GM12878 (cell line): Measurements from ENCODE around the gene MDN1. TPM values are rescaled to one million over a fixed set of nuclear protein-coding genes. Genes with fewer than 3 reads are reported as not detected.

Experiments used
- ATAC-seq: fragments of 200-7000 bp; cut with Tn5 transposase; 3 replicates; pipeline ENCODE4 v1.9.1; 2020; ENCODE audit warnings: mild to moderate bottlenecking, moderate library complexity
- BruUV-seq: library from RNA; stranded (reverse); fragments of 400-500 nt; replicated peaks from 2 replicates; lab custom pipeline; 2021; lab: Mats Ljungman, UMichigan
- CTCF ChIA-PET: fragments of 300-600 bp; sonication (Branson Sonifier 250); formaldehyde crosslinking; extraction: SDS; loops from one replicate; lab custom pipeline; 2021; ENCODE audit warnings: inconsistent platforms; lab: Yijun Ruan, JAX
- POLR2A ChIA-PET: fragments of 350-600 bp; formaldehyde crosslinking; extraction: SDS; loops from one replicate; lab custom pipeline; 2021; ENCODE audit warnings: inconsistent platforms; lab: Charles Lee
- RAD21 ChIA-PET: fragments of 300-600 bp; sonication (Branson Sonifier 250); formaldehyde crosslinking; loops from one replicate; lab custom pipeline; 2023; ENCODE audit warnings: antibody characterized with exemption; ENCODE audit not compliant: unreplicated experiment; lab: Charles Lee
- SMC1A ChIA-PET: fragments of 300-600 bp; sonication (Branson Sonifier 250); formaldehyde crosslinking; loops from one replicate; lab custom pipeline; 2023; ENCODE audit not compliant: unreplicated experiment, uncharacterized antibody; lab: Charles Lee
- DNase-seq: peaks from one replicate; pipeline ENCODE4 v3.0.0-alpha.2; 2011; ENCODE audit warnings: low read depth, low spot score
- FAIRE-seq: peaks from 3 replicates; lab custom pipeline; 2011; peaks lifted over from hg19 to GRCh38; lab: Jason Lieb, UNC
- H2AFZ ChIP-seq: 2 replicates; pipeline ENCODE4 v1.6.0; 2011; ENCODE audit warnings: low read depth, low read length, control low read depth; ENCODE audit not compliant: control insufficient read depth
- H3K27ac ChIP-seq: 2 replicates; pipeline ENCODE4 v1.5.1; 2011; ENCODE audit warnings: control low read depth; ENCODE audit not compliant: control insufficient read depth, insufficient read depth
- H3K27me3 ChIP-seq, 2 experiments: replicated peaks in 1 of 2; 2 replicates each; pipeline versions ENCODE4 v1.6.0 to v1.6.1; 2011; ENCODE audit warnings: low read length in 1 of 2; ENCODE audit not compliant: control insufficient read depth in 2 of 2, insufficient read depth in 2 of 2
- H3K36me3 ChIP-seq, 2 experiments: 2 replicates each; pipeline ENCODE4 v1.5.1; 2011; ENCODE audit warnings: low read length in 1 of 2; ENCODE audit not compliant: control insufficient read depth in 2 of 2, insufficient read depth in 2 of 2
- H3K4me1 ChIP-seq: 2 replicates; pipeline ENCODE4 v1.6.1; 2011; ENCODE audit warnings: mild to moderate bottlenecking, low read length, moderate library complexity, mixed read lengths; ENCODE audit not compliant: control insufficient read depth, insufficient read depth
- H3K4me2 ChIP-seq: 2 replicates; pipeline ENCODE4 v1.6.0; 2011; ENCODE audit warnings: control low read depth; ENCODE audit not compliant: control insufficient read depth, insufficient read depth
- H3K4me3 ChIP-seq: fragments of 200-600 bp; sonication (generic); 2 replicates; pipeline ENCODE4 v1.5.1; 2016
- H3K79me2 ChIP-seq: 2 replicates; pipeline ENCODE4 v1.6.0; 2011; ENCODE audit warnings: low read length; ENCODE audit not compliant: control insufficient read depth, insufficient read depth
- H3K9ac ChIP-seq: 2 replicates; pipeline ENCODE4 v1.8.0; 2011; ENCODE audit warnings: low read length, control low read depth, mixed read lengths; ENCODE audit not compliant: control insufficient read depth, insufficient read depth
- H3K9me3 ChIP-seq: replicated peaks from 3 replicates; pipeline ENCODE4 v1.5.1; 2011; ENCODE audit warnings: mild to moderate bottlenecking, low read length; ENCODE audit not compliant: control insufficient read depth, insufficient read depth
- H4K20me1 ChIP-seq: 2 replicates; pipeline ENCODE4 v1.6.0; 2011; ENCODE audit not compliant: control insufficient read depth, insufficient read depth
- BMI1 ChIP-seq: fragments of 450-650 bp; IDR thresholded peaks from 2 replicates; pipeline ENCODE4 v1.6.1; 2016; ENCODE audit warnings: mild to moderate bottlenecking, moderate library complexity, borderline replicate concordance
- SMAD5 ChIP-seq: IDR thresholded peaks from 2 replicates; pipeline ENCODE4 v1.6.1; 2016; ENCODE audit warnings: antibody characterized with exemption, low read depth
- ZBED1 ChIP-seq: IDR thresholded peaks from 2 replicates; pipeline ENCODE4 v1.6.1; 2016; ENCODE audit warnings: borderline replicate concordance
- WGBS: methylation state at CpG from one replicate; pipeline ENCODE4 v1.1.6; 2016; ENCODE audit warnings: low lambda C conversion rate; ENCODE audit not compliant: insufficient replicate concordance, insufficient coverage; ENCODE audit errors: missing lambda C conversion rate; 5-methylcytosine and 5-hydroxymethylcytosine counted together
- in situ Hi-C: fragments of 300-500 bp; cut with MboI; formaldehyde crosslinking; loops from 9 replicates; pipeline ENCODE4 v1.14.3; 2018; ENCODE audit warnings: mixed read lengths
- intact Hi-C: fragments of 100-400 bp; cut with micrococcal nuclease; formaldehyde crosslinking; loops from one replicate; pipeline ENCODE4 v1.14.2; 2022; ENCODE audit not compliant: unreplicated experiment
- polyA plus RNA-seq, 11 experiments: library from polyadenylated mRNA; depleted of rRNA in 4 of 11; unstranded in 6 of 11; stranded (reverse) in 5 of 11; fragments of >200 nt; fragmentation: Nextera tagmentation in 4 of 11; fragmentation: Illumina TruSeq in 1 of 11; extraction: Ambion mirVana in 4 of 11; extraction: Trizol in 1 of 11; gene quantifications; 1 replicate in 1 of 11; 2 replicates in 10 of 11; pipeline versions ENCODE4 v1.2.1 to v1.2.3, GENCODE V29; 2011 to 2016; ENCODE audit warnings: inconsistent platforms in 2 of 11, missing spikeins in 2 of 11, low read depth in 1 of 11
- total RNA-seq, 4 experiments: library from RNA; depleted of rRNA in 3 of 4; stranded (reverse); fragments of >200 nt in 3 of 4; fragmentation: Illumina TruSeq in 1 of 4; extraction: Trizol in 1 of 4; gene quantifications; 2 replicates each; pipeline versions ENCODE4 v1.2.1 to v1.2.3, GENCODE V29; 2013 to 2021
- TF ChIP-seq, protein P1 (sequence below): fragments of 450-650 bp; IDR thresholded peaks from 2 replicates; pipeline ENCODE4 v1.6.1; 2016; ENCODE audit warnings: mild to moderate bottlenecking

Gene MDN1
- total and polyA plus RNA-seq, 10 of the 15 experiments (the other 5 are each of a cell fraction or from before 2014, with no cell fraction given) = 14.3 to 50.1 (median 22.1) TPM

DNA sequence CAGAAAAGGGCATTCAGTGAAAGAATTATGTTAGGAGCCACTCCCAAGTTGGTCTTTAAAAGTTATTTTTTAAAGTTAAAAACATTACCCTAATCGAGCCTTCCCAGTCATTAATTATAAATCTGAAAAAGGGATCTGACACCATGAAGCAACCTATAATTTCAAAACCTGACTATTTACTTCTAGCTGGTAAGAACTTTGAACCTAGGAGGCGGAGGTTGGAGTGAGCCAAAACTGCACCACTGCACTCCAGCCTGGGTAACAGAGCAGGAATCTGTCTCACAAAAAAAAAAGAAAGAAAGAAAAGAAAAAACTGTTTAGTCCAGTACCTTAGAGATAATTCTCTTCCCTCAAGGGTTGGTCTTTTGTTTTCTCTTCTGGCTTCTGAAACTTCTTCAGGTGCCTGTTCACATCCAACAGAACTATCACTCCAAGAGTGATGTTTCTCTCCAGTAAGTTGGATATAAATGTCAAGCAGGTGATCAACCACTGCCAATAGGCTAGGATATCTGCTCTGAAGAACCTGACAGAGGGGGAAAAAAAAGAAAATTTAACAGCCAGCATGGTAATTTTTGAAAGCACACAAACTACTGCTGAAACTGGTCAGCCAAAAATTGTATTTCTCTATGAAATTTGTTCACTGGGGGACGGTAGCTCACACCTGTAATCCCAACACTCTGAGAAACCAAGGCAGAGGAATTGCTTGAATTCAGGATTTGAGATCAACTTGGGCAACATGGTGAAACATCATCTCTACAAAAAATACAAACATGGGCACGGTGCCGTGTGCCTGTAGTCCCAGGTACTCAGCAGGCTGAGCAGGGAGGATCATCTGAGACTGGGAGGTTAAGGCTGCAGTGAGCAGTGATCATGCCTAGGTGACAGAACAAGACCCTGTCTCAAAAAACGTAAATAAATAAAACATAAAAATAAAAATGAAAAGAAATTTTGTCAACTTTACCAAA, 38.2 kb downstream of the MDN1 start (continued):
- TF ChIP-seq, protein P1, sequence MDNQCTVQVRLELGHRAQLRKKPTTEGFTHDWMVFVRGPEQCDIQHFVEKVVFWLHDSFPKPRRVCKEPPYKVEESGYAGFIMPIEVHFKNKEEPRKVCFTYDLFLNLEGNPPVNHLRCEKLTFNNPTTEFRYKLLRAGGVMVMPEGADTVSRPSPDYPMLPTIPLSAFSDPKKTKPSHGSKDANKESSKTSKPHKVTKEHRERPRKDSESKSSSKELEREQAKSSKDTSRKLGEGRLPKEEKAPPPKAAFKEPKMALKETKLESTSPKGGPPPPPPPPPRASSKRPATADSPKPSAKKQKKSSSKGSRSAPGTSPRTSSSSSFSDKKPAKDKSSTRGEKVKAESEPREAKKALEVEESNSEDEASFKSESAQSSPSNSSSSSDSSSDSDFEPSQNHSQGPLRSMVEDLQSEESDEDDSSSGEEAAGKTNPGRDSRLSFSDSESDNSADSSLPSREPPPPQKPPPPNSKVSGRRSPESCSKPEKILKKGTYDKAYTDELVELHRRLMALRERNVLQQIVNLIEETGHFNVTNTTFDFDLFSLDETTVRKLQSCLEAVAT = no peak

DNA sequence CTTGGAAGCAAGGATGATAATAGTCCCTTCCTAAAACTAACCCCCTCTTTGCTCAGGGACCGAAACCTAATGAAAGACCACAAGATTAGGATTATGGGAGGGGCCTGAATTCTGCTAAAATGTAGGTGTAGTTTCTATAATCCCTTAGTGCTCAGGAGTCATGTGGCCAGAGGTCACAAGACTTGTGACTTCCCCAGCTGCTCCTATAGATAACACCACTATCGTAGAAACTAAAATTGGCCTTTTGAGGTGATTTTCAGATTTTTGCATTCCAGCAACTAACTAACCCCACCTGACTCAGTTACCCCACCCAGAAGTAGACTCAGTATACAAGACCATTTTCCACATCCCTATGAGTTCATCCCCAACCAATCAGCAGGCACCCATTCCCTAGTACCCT, 42.1 kb downstream of the MDN1 start:
- Histone ChIP-seq H4K20me1 (no peaks in the 10 kb centered on the region), H3K4me1 (no peaks in the 10 kb centered on the region), H3K27me3 (no peaks in the 10 kb centered on the region), H3K4me2 (no peak overlapping the region), H3K36me3 (peaks cover 5 to 8% of the 10 kb centered on the region in 2 experiments; a peak in 3 of 4 replicates), H3K9me3 (no peaks in the 10 kb centered on the region), H3K4me3 (no peak overlapping the region), H2AFZ (no peak overlapping the region), H3K79me2 (no peaks in the 10 kb centered on the region), H3K27ac (no peak overlapping the region), H3K9ac (no peak overlapping the region)
- ChIA-PET CTCF (no interaction called here), SMC1A (no interaction called here), POLR2A (no interaction called here), RAD21 (no interaction called here)
- ATAC-seq (no peak), FAIRE-seq (no peak), DNase-seq (no peak)
- in situ Hi-C loops = no loop called here
- TF ChIP-seq SMAD5 (no peak), ZBED1 (no peak), BMI1 (no peak)
- no TSS peak for BruUV-seq
- 97% methylated on average over 2 of the region's 2 CpGs for WGBS
- intact Hi-C loops = no loop called here
